Forelimb muscle (tissue), 1 donor: ENCODE data around the gene ATF5. TPM values are rescaled to one million over a fixed set of nuclear protein-coding genes. Genes with fewer than 3 reads are reported as not detected.
"Not testable (repeated sequence)": the region's sequence is repeated elsewhere in the genome, so short reads cannot be mapped to it uniquely, and the experiment has no call there.

Experiments used
- DNase-seq: peaks from one replicate; pipeline ENCODE4 v3.0.0-alpha.2; 2013; ENCODE audit warnings: low read depth
- polyA plus RNA-seq: library from polyadenylated mRNA; unstranded; fragments of 120-200 nt; gene quantifications from one replicate; pipeline ENCODE4 v1.2.1, GENCODE V29; 2013; ENCODE audit not compliant: insufficient read length

Gene ATF5
- polyA plus RNA-seq, 1 donor, result 30.2 TPM

- no peak for DNase-seq
Observed at GRCh38 chr19:49949742-49950589, 21.0 kb downstream of the ATF5 start.

DNA sequence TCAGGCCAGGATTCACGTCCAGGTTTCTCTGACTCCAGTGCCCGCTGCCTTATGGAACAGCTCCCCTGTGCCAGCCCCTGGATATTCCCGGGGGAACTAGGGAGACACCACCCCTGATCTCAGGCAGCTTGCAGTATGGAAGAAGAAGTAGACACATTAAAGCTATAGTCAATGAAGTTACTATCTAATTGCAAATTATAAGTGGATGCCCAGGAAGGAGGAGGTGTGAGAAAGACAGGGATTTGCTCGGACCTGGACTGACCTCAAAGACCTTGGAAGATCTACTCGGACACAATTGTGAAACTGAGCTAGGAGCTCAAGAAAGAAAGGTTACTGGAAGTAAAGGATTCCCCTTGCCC, 21.6 kb downstream of the ATF5 start:
- no peak for DNase-seq

- no peak for DNase-seq
Observed at GRCh38 chr19:49950956-49951526, 22.0 kb downstream of the ATF5 start.

DNA sequence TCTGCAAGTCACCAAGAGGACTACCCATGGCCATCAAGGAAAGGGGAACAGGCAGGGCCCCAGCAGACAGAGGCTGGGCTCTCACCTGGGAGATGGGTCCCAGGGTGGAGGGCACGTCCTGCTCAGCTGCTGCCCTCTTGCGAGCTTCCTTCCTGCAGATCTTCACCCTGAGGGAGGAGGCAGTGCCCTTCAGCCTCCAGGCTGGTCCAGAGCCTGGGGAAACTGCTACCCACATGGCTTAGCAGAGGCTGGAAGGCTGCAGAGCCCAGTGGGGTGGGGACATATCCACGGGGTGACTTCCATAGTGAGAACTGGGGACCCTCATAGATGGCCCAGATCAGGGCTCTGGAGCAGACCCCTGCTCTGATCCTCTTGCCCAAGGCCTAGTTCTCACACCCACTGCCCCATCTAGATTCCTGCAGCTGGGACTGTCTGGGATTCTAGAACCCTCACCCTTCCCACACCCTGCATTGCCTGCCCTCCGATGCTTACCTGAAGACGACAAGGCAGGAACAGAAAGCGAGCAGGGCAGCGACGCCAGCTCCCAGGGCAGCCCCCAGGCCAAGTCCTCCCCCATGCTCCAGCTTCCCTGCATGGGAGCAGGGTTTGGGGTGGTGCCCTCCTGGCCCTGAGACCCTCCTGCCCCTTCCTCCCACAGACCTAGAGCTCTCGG, 22.9 kb downstream of the ATF5 start:
- no peak for DNase-seq

DNA sequence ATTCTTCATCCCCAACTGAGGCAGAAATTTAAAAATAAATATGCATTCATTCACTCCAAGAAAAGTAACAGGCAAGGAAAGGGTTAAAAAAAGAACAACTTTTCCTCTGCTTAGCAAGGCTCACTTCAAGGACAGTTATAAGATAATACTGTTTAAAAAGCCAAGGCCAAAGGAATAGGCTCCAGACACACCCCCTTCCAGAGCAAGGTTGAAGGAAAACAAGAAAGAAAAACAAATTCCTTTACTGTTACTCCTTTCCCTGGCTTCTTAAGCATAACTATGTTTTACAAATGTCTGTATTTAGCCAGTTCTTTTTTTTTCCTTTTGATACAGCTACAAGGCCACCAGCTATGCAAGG, 23.5 kb downstream of the ATF5 start:
- DNase-seq, result no peak

GRCh38 chr19:49952906-49953305, 23.9 kb downstream of the ATF5 start:
- no peak for DNase-seq

- no peak for DNase-seq
Observed at GRCh38 chr19:49953416-49953815, 24.4 kb downstream of the ATF5 start.

DNA sequence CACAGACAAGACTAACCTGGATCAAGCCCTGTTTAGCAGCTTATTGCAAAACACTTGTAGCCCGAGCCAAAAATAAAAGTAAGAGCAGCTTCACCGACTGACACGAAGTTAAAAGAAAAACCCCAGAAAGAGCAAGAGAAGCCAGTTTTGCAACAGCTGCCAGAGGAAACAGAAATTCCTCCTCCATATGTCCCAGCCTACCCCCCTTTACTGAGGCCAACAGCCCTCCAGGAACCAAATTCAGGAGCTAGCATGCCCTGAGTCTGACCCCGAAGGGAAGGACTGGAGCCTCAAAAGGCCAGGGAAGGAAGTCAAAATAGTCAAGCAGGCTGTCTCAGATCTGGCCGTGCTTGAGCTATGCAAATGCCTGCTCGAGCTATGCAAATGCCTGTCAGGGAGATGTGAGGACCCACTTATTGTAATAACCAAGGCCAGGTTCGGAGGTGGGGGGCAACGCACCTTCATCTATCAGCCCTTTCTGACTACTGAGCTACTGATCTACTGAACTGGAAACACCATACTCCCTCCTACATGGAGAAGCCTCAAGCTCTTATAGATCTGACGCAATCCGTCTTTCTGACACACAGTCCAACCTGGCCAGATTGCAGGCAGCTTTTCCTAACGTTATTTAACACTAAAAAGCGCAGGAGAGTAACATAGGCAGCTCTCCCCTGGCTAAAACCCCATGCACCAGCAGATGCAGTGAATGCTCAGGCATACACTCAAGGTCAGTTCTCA, 25.3 kb downstream of the ATF5 start:
- no peak for DNase-seq

DNA sequence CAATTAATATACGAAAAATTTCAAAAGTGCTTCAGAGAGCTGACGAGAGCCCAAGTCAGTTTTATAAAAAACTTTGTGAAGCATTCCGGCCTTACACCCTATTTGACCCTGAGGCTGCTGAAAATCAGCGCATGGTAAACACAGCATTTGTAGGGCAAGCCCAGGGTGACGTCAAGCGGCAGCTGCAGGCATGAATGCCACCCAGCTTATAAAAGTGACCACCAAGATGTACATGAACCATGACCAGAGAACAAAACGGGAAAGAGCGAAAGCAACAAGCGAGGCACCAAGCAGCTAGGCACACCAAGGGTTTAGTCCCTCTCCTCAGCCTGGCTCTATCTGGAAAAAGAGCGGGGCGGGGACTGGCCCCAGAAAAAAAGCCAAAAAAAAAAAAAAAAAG, 25.9 kb downstream of the ATF5 start:
- DNase-seq, result no peak

- DNase-seq, result no peak
Observed at GRCh38 chr19:49956115-49956495, 27.1 kb downstream of the ATF5 start.

GRCh38 chr19:49957262-49957915, 28.4 kb downstream of the ATF5 start:
- no peak for DNase-seq

GRCh38 chr19:49958144-49958543, 29.1 kb downstream of the ATF5 start:
- not testable (repeated sequence) for DNase-seq

DNA sequence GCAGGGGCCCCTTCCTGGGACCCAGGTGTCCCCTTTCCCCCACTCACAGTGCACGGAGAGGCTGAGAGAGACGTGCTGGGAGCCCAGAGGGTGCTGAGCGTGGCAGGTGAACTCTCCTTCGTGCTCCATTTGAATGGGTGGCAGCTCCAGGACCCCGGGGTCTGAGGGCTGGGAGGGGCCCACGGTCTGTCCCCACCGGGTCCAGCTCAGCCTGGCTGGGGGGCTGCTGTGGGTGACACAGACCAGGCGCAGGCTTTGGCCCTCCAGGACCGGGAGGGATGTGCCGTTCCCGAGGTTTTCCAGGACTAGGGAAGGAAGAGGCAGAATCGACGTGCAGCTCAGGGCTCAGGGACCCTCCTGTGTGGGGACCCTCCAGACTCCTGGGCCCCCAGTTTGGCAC, 29.6 kb downstream of the ATF5 start:
- not testable (repeated sequence) for DNase-seq

- not testable (repeated sequence) for DNase-seq
Observed at GRCh38 chr19:49959892-49960291, 30.9 kb downstream of the ATF5 start.

DNA sequence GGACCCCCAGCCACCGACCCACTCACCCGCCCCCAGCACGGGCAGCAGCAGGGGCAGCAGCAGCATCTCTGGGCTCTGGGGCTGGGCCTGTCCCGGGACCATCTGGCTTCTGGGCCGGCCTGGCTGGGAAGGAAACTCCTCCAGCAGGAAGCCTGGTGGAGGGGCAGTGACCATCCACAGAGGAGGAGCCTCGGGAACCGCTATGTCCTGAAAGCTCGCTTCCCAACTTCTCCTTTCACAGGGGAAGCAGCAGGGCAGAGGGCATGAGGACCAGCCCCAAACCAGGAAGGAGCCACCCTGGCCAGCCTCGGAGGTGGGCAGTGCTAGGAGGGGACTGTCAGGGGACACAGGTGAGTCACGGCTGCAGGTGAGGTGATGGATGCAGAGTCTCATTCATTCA, 32.0 kb downstream of the ATF5 start, which contains the start of gene SIGLEC11:
SIGLEC11 (minus strand) TSS at position 193 of the 400 bp plus-strand sequence; CDS start at position 102, 91 bp downstream.
- DNase-seq, result not testable (repeated sequence)

GRCh38 chr19:49968279-49968922, 39.4 kb downstream of the ATF5 start:
- no peak for DNase-seq

DNA sequence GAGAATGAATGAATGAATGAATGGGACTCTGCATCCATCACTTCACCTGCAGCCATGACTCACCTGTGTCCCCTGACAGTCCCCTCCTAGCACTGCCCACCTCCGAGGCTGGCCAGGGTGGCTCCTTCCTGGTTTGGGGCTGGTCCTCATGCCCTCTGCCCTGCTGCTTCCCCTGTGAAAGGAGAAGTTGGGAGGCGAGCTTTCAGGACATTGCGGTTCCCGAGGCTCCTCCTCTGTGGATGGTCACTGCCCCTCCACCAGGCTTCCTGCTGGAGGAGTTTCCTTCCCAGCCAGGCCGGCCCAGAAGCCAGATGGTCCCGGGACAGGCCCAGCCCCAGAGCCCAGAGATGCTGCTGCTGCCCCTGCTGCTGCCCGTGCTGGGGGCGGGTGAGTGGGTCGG, 40.4 kb downstream of the ATF5 start:
- DNase-seq, result not testable (repeated sequence)

DNA sequence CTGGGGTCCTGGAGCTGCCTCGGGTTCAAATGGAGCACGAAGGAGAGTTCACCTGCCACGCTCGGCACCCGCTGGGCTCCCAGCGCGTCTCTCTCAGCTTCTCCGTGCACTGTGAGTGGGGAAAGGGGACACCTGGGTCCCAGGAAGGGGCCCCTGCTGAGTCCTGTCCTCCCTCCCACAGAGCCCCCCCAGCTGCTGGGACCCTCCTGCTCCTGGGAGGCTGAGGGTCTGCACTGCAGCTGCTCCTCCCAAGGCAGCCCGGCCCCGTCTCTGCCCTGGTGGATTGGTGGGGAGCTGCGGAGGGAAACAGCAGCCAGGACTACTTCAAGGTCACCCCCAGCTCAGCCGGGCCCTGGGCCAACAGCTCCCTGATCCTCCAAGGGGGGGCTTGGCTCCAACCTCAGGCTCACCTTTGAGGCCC, 43.0 kb downstream of the ATF5 start:
- no peak for DNase-seq

- DNase-seq, result no peak
Observed at GRCh38 chr19:49972841-49973240, 43.8 kb downstream of the ATF5 start.

DNA sequence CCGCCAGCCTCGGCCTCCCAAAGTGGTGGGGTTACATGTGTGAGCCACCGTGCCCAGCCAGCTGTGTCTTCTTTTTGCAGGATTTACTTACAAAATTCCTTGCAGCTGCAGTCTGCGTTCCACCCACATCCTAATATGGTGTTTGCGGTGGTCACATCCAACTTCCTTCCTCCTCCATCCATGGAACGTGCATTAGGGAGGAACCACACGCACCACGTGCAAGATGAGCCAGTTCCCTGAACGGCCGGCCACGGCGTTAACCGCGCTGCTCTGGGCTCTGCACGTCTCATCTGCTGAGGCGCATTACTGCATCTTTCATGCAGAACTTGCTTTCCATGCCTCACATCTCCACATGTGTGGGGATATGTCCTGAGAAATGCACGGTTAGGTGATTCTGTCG, 45.0 kb downstream of the ATF5 start:
- DNase-seq, result no peak

- DNase-seq, result no peak
Observed at GRCh38 chr19:49975051-49975450, 46.0 kb downstream of the ATF5 start.
